Activated T-cell treated with anti-CD3 and anti-CD28 coated beads, Interleukin-2, amount 50 U/mL, for 24 hours (primary cell): ENCODE measurements around the gene NT5C1A.

ENCODE experiments used
- DNase-seq: peaks from one replicate; pipeline ENCODE4 v3.0.0-alpha.2; 2020
- H3K27ac Mint-ChIP-seq: 2 replicates; pipeline ENCODE4 v1.8.0; 2020; ENCODE audit warnings: mild to moderate bottlenecking, mixed read lengths
- H3K27me3 Mint-ChIP-seq: 2 replicates; pipeline ENCODE4 v1.8.0; 2020; ENCODE audit warnings: mixed read lengths
- H3K36me3 Mint-ChIP-seq: 2 replicates; pipeline ENCODE4 v1.8.0; 2020; ENCODE audit warnings: low read depth, mixed read lengths
- H3K4me1 Mint-ChIP-seq: 2 replicates; pipeline ENCODE4 v1.8.0; 2020; ENCODE audit warnings: low read depth, mixed read lengths
- H3K4me3 Mint-ChIP-seq: 2 replicates; pipeline ENCODE4 v1.8.0; 2020; ENCODE audit warnings: mild to moderate bottlenecking, moderate library complexity, mixed read lengths
- H3K9me3 Mint-ChIP-seq: 2 replicates; pipeline ENCODE4 v1.8.0; 2020; ENCODE audit warnings: mixed read lengths

NT5C1A gene

GRCh38 chr1:39671793-39672550, at the start of gene NT5C1A:
NT5C1A (minus strand) TSS chr1:39672107; CDS start chr1:39672038, 69 bp downstream.
- H3K4me3 Mint-ChIP-seq = peak within 1 kb of the TSS; percentile 61

GRCh38 chr1:39721664-39722063, 49.8 kb upstream of the NT5C1A start:
- H3K4me1 Mint-ChIP-seq = peaks cover 2% of the 10 kb centered on the region
- H3K27ac Mint-ChIP-seq = no peak overlapping the region
- no peak overlapping the region for H3K4me3 Mint-ChIP-seq
- DNase-seq = no peak
- H3K9me3 Mint-ChIP-seq = no peaks in the 10 kb centered on the region
- H3K27me3 Mint-ChIP-seq = peaks cover 42% of the 10 kb centered on the region
- H3K36me3 Mint-ChIP-seq = no peaks in the 10 kb centered on the region

More at GRCh38 chr1:39671793-39672550, at the start of gene NT5C1A:
- peak; percentile 55 for DNase-seq
- Mint-ChIP-seq H3K4me1 (peaks cover 15% of the 10 kb centered on the region), H3K27ac (no peak within 1 kb of the TSS), H3K36me3 (no peaks in the 10 kb centered on the region), H3K9me3 (no peaks in the 10 kb centered on the region), H3K27me3 (peaks cover 54% of the 10 kb centered on the region)

- H3K36me3 Mint-ChIP-seq = no peaks in the 10 kb centered on the region
- H3K9me3 Mint-ChIP-seq = no peaks in the 10 kb centered on the region
- peaks cover 42% of the 10 kb centered on the region for H3K27me3 Mint-ChIP-seq
- H3K27ac Mint-ChIP-seq = no peak overlapping the region
- no peak overlapping the region for H3K4me3 Mint-ChIP-seq
- DNase-seq = no peak
- peaks cover 2% of the 10 kb centered on the region for H3K4me1 Mint-ChIP-seq
Measured at GRCh38 chr1:39720094-39720999, 48.4 kb upstream of the NT5C1A start.

GRCh38 chr1:39717809-39718208, 45.9 kb upstream of the NT5C1A start:
- no peaks in the 10 kb centered on the region for H3K9me3 Mint-ChIP-seq
- peaks cover 2% of the 10 kb centered on the region for H3K4me1 Mint-ChIP-seq
- no peak overlapping the region for H3K27ac Mint-ChIP-seq
- H3K36me3 Mint-ChIP-seq = no peaks in the 10 kb centered on the region
- H3K27me3 Mint-ChIP-seq = peaks cover 39% of the 10 kb centered on the region
- no peak for DNase-seq
- no peak overlapping the region for H3K4me3 Mint-ChIP-seq

- Mint-ChIP-seq H3K4me3 (no peak overlapping the region), H3K36me3 (no peaks in the 10 kb centered on the region), H3K9me3 (no peaks in the 10 kb centered on the region), H3K27me3 (peaks cover 36% of the 10 kb centered on the region), H3K4me1 (no peaks in the 10 kb centered on the region), H3K27ac (no peak overlapping the region)
- DNase-seq = no peak
Measured at GRCh38 chr1:39713557-39713956, 41.6 kb upstream of the NT5C1A start.

GRCh38 chr1:39711966-39712340, 40.0 kb upstream of the NT5C1A start:
- Mint-ChIP-seq H3K4me1 (no peaks in the 10 kb centered on the region), H3K4me3 (no peak overlapping the region), H3K9me3 (no peaks in the 10 kb centered on the region), H3K27me3 (peaks cover 25% of the 10 kb centered on the region), H3K36me3 (no peaks in the 10 kb centered on the region), H3K27ac (no peak overlapping the region)
- no peak for DNase-seq

- Mint-ChIP-seq H3K36me3 (no peaks in the 10 kb centered on the region), H3K4me1 (no peaks in the 10 kb centered on the region), H3K9me3 (no peaks in the 10 kb centered on the region), H3K4me3 (no peak overlapping the region), H3K27me3 (peaks cover 19% of the 10 kb centered on the region), H3K27ac (no peak overlapping the region)
- DNase-seq = no peak
Measured at GRCh38 chr1:39711104-39711965, 39.4 kb upstream of the NT5C1A start.

- H3K36me3 Mint-ChIP-seq = no peaks in the 10 kb centered on the region
- no peak for DNase-seq
- H3K27ac Mint-ChIP-seq = no peak overlapping the region
- H3K9me3 Mint-ChIP-seq = no peaks in the 10 kb centered on the region
- peaks cover 6% of the 10 kb centered on the region for H3K27me3 Mint-ChIP-seq
- H3K4me1 Mint-ChIP-seq = no peaks in the 10 kb centered on the region
- H3K4me3 Mint-ChIP-seq = no peak overlapping the region
Measured at GRCh38 chr1:39707506-39707905, 35.6 kb upstream of the NT5C1A start.

GRCh38 chr1:39704757-39705156, 32.9 kb upstream of the NT5C1A start:
- Mint-ChIP-seq H3K4me1 (no peaks in the 10 kb centered on the region), H3K27ac (no peak overlapping the region), H3K4me3 (no peak overlapping the region), H3K36me3 (no peaks in the 10 kb centered on the region), H3K27me3 (peaks cover 12% of the 10 kb centered on the region), H3K9me3 (no peaks in the 10 kb centered on the region)
- DNase-seq = no peak

- Mint-ChIP-seq H3K27ac (no peak overlapping the region), H3K4me1 (no peaks in the 10 kb centered on the region), H3K27me3 (peaks cover 9% of the 10 kb centered on the region), H3K9me3 (no peaks in the 10 kb centered on the region), H3K36me3 (no peaks in the 10 kb centered on the region), H3K4me3 (no peak overlapping the region)
- DNase-seq = no peak
Measured at GRCh38 chr1:39701049-39701439, 29.1 kb upstream of the NT5C1A start.

GRCh38 chr1:39700348-39700747, 28.4 kb upstream of the NT5C1A start:
- Mint-ChIP-seq H3K4me1 (no peaks in the 10 kb centered on the region), H3K27ac (no peak overlapping the region)

GRCh38 chr1:39699419-39699818, 27.5 kb upstream of the NT5C1A start:
- no peak overlapping the region for H3K27ac Mint-ChIP-seq
- H3K9me3 Mint-ChIP-seq = no peaks in the 10 kb centered on the region
- H3K4me3 Mint-ChIP-seq = no peak overlapping the region
- DNase-seq = no peak
- H3K36me3 Mint-ChIP-seq = no peaks in the 10 kb centered on the region
- H3K27me3 Mint-ChIP-seq = peaks cover 9% of the 10 kb centered on the region
- peaks cover 9% of the 10 kb centered on the region for H3K4me1 Mint-ChIP-seq

More at GRCh38 chr1:39700348-39700747, 28.4 kb upstream of the NT5C1A start:
- Mint-ChIP-seq H3K27me3 (peaks cover 9% of the 10 kb centered on the region), H3K9me3 (no peaks in the 10 kb centered on the region), H3K4me3 (no peak overlapping the region), H3K36me3 (no peaks in the 10 kb centered on the region)
- DNase-seq = no peak

GRCh38 chr1:39698568-39698967, 26.7 kb upstream of the NT5C1A start:
- Mint-ChIP-seq H3K4me3 (no peak overlapping the region), H3K27ac (no peak overlapping the region), H3K9me3 (no peaks in the 10 kb centered on the region), H3K36me3 (no peaks in the 10 kb centered on the region), H3K4me1 (peaks cover 13% of the 10 kb centered on the region), H3K27me3 (peaks cover 9% of the 10 kb centered on the region)
- DNase-seq = no peak

GRCh38 chr1:39696448-39696847, 24.5 kb upstream of the NT5C1A start:
- Mint-ChIP-seq H3K4me1 (peaks cover 22% of the 10 kb centered on the region), H3K4me3 (no peak overlapping the region), H3K27ac (no peak overlapping the region), H3K27me3 (peaks cover 18% of the 10 kb centered on the region), H3K9me3 (no peaks in the 10 kb centered on the region), H3K36me3 (no peaks in the 10 kb centered on the region)
- no peak for DNase-seq
